NCI-H2029 (cell line): ENCODE data around the gene LRP1.

ENCODE experiments used
- DNase-seq: peaks from one replicate; lab custom pipeline; 2025; lab: John Stamatoyannopoulos, UW

Gene LRP1

GRCh38 chr12:57127726-57128518, at the start of gene LRP1:
Gene LRP1, plus strand, starts transcription at chr12:57128483. Its CDS starts 482 bp downstream, at chr12:57128965.
- peak; percentile 30 for DNase-seq

- peak; percentile 100 for DNase-seq
These were observed 49.5 kb upstream of the LRP1 start, which contains the start of gene NEMP1 for GRCh38 chr12:57078519-57079404. Gene NEMP1, minus strand, starts transcription at chr12:57078791. Its CDS starts 46 bp downstream, at chr12:57078745.

- DNase-seq, result no peak
These were observed 48.5 kb upstream of the LRP1 start for GRCh38 chr12:57079821-57080220.

GRCh38 chr12:57080855-57081254, 47.4 kb upstream of the LRP1 start:
- no peak for DNase-seq

- no peak for DNase-seq
These were observed 42.2 kb upstream of the LRP1 start for GRCh38 chr12:57085999-57086492.

GRCh38 chr12:57086493-57087009, 41.7 kb upstream of the LRP1 start:
- no peak for DNase-seq

- no peak for DNase-seq
These were observed 41.1 kb upstream of the LRP1 start for GRCh38 chr12:57087010-57087690.

GRCh38 chr12:57087691-57088353, 40.5 kb upstream of the LRP1 start:
- peak; percentile 20 for DNase-seq

GRCh38 chr12:57088354-57089270, 39.7 kb upstream of the LRP1 start, which contains the start of gene NAB2:
Gene NAB2, plus strand, starts transcription at chr12:57089114. Its CDS starts 158 bp downstream, at chr12:57089272.
- DNase-seq, result peak; percentile 56

- DNase-seq, result no peak
These were observed 38.7 kb upstream of the LRP1 start for GRCh38 chr12:57089271-57090245.

- no peak for DNase-seq
These were observed 37.8 kb upstream of the LRP1 start for GRCh38 chr12:57090490-57090889.

GRCh38 chr12:57090924-57091637, 37.2 kb upstream of the LRP1 start:
- no peak for DNase-seq

GRCh38 chr12:57091638-57092528, 36.4 kb upstream of the LRP1 start:
- DNase-seq, result no peak

- DNase-seq, result no peak
These were observed 35.8 kb upstream of the LRP1 start for GRCh38 chr12:57092529-57092862.

GRCh38 chr12:57092876-57093414, 35.3 kb upstream of the LRP1 start:
- no peak for DNase-seq

GRCh38 chr12:57093415-57094207, 34.7 kb upstream of the LRP1 start:
- DNase-seq, result no peak
